Mammary epithelial cell (primary cell): Measurements from ENCODE around the gene PRPH2.

Experiments
- EZH2 ChIP-seq: IDR thresholded peaks from 2 replicates; pipeline ENCODE4 v1.6.1; 2012; ENCODE audit warnings: low read length, inconsistent platforms, borderline replicate concordance
- TF ChIP-seq, protein P1 (sequence below), 2 donors: IDR thresholded peaks in 1 of 2; conservative IDR thresholded peaks in 1 of 2; 2 replicates each; pipeline ENCODE4 v1.5.1; 2011 to 2012; ENCODE audit warnings: inconsistent platforms in 2 of 2, low read length in 2 of 2, mild to moderate bottlenecking in 2 of 2, control low read depth in 1 of 2, low read depth in 1 of 2; ENCODE audit not compliant: insufficient read depth in 1 of 2; ENCODE audit errors: extremely low read depth in 1 of 2

DNA sequence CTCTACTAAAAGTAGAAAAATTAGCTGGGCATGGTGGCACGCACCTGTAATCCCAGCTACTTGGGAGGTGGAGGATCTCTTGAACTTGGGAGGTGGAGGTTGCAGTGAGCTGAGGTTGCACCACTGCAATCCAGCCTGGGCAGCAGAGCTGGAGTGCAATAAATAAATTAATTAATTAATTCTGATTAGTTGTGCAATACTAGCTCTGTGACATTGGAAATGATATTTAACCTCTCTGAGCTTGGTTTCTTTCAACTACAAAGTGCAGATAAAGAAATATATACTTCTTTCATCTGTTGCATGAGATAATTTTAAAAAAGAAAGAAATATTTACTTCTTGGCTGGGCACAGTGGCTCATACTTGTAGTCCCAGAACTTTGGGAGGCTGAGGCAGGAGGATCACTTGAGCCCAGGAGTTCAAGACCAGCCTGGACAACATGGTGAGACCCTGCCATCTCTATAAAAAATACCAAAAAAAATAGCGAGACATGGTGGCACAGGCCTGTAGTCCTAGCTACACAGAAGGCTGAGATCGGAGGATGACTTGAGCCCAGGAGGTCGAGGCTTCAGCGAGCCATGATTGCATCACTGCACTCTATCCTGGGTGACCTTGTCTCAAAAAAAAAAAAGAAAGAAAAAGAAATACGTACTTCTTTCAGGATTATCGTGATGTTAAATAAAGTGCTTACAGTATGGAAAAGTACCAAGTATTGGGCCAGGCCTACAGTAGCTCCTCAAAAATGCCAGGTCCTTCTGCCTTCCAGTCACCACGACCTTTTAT, 39.1 kb upstream of the PRPH2 start:
- TF ChIP-seq, protein P1, sequence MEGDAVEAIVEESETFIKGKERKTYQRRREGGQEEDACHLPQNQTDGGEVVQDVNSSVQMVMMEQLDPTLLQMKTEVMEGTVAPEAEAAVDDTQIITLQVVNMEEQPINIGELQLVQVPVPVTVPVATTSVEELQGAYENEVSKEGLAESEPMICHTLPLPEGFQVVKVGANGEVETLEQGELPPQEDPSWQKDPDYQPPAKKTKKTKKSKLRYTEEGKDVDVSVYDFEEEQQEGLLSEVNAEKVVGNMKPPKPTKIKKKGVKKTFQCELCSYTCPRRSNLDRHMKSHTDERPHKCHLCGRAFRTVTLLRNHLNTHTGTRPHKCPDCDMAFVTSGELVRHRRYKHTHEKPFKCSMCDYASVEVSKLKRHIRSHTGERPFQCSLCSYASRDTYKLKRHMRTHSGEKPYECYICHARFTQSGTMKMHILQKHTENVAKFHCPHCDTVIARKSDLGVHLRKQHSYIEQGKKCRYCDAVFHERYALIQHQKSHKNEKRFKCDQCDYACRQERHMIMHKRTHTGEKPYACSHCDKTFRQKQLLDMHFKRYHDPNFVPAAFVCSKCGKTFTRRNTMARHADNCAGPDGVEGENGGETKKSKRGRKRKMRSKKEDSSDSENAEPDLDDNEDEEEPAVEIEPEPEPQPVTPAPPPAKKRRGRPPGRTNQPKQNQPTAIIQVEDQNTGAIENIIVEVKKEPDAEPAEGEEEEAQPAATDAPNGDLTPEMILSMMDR (conservative IDR thresholded peaks at IDR 0.05 in 1 of 2, IDR thresholded peaks at IDR 0.05 in 1 of 2; ENCODE audit: extremely low read depth in 1 of 2, insufficient read depth in 1 of 2, low read depth in 1 of 2, low read length in 2 of 2), result no peak
- no peak for TF ChIP-seq EZH2
